Measurements from ENCODE around the gene NOL11. TPM values are rescaled to one million over a fixed set of nuclear protein-coding genes. Genes with fewer than 3 reads are reported as not detected.

The NOL11 gene
- total RNA-seq (2022; extraction: Qiagen RNA extraction; ENCODE audit: low read depth), result 72.8 to 85.3 TPM (median 76.7 TPM) in 5 replicates

DNA sequence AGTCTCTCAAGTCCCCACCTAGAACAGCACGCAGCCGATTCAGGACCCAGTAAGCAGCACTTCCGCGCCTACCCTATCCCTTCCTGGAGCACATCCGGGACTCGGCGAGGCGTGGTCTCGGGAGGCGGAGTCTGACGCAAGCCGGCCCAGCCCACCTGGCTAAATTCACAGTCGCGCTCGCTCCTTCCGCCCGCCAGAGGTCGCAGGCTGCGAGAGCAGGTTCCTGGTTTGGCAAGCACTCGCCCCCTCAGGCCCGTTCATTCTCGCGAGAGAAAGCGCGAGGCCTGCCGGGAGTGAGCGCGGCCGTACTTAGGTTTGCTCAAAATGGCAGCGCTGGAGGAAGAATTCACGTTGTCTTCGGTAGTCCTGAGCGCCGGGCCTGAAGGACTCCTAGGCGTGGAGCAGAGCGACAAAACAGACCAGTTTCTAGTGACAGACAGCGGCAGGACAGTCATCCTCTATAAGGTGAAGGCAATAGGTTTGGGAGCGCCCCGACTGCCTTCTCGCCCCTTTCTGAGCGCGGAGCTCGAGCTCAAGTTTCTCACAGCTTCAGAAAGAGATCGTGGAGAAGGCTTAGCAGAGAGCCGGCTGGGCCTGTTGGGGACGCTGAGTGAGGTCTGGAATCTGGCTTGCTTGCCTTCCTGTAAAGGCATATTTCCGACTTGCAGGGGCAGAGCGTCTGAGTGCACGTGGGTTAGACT lies at the start of gene NOL11:
Gene NOL11 (plus strand): TSS at position 313 of the 701 bp plus-strand sequence. CDS start 12 bp downstream, at position 325.

Other genes starting within 250 kb of the NOL11 start
- 35.2 to 41.1 TPM (median 38.4 TPM) in 5 replicates for gene BPTF, start 107.6 kb downstream of the NOL11 start, total RNA-seq (2022; extraction: Qiagen RNA extraction; ENCODE audit: low read depth)

Data from A549 treated with CpdA at 1 μM for 4 hours (cell line).